Body of pancreas (tissue), 4 donors: Measurements from ENCODE around the gene RPL12.

Experiments used
- POLR2A ChIP-seq, 3 donors: fragments of 450-650 bp; IDR thresholded peaks; one replicate each; pipeline ENCODE4 v1.6.1; 2016; ENCODE audit warnings: antibody characterized with exemption in 3 of 3, mild to moderate bottlenecking in 2 of 3
- TF ChIP-seq, protein P1 (sequence below), 7 experiments: fragments of 450-650 bp in 4 of 7; fragments of 200-600 bp in 3 of 7; sonication (generic) in 3 of 7; IDR thresholded peaks; one replicate each; pipeline ENCODE4 v1.5.1; 2016 to 2019; ENCODE audit warnings: antibody characterized with exemption in 7 of 7

DNA sequence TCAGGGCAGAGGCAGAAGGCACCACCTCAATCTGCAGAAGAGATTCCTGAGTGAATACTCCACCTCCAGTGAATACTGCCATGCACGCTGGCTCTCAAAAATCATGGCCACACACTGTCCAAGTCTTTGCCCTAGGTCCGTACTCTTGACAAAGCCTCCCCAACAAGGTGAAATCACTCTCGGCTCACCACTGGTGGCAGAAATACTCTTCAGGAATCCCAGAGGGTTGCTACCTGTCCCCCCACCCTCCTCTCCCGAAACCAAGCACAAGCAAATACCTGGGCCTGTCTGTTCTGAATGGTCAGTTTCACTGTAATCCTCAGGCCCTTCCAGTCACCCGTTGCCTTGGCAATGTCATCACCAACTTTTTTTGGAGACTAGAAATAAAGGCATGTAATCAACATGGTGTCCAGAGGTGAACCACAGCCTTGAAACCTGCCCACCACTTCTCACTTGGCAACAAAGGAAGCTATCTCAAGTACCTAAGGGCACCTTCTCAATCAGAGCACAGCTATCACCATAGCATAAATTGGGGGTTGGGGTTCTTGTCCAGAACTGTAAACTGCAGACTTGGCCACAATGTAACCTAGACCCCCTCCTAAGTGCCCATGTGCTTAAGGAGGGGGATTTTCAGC, 1.8 kb downstream of the RPL12 start:
- TF ChIP-seq, protein P1, sequence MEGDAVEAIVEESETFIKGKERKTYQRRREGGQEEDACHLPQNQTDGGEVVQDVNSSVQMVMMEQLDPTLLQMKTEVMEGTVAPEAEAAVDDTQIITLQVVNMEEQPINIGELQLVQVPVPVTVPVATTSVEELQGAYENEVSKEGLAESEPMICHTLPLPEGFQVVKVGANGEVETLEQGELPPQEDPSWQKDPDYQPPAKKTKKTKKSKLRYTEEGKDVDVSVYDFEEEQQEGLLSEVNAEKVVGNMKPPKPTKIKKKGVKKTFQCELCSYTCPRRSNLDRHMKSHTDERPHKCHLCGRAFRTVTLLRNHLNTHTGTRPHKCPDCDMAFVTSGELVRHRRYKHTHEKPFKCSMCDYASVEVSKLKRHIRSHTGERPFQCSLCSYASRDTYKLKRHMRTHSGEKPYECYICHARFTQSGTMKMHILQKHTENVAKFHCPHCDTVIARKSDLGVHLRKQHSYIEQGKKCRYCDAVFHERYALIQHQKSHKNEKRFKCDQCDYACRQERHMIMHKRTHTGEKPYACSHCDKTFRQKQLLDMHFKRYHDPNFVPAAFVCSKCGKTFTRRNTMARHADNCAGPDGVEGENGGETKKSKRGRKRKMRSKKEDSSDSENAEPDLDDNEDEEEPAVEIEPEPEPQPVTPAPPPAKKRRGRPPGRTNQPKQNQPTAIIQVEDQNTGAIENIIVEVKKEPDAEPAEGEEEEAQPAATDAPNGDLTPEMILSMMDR (IDR thresholded peaks at IDR 0.05) = no peak
- no peak for TF ChIP-seq POLR2A (IDR thresholded peaks at IDR 0.05)
